Hematopoietic multipotent progenitor cell (in vitro differentiated cells): Measurements from ENCODE around the gene MSI2. TPM values are rescaled to one million over a fixed set of nuclear protein-coding genes. Genes with fewer than 3 reads are reported as not detected.
"Not testable (repeated sequence)": the region's sequence is repeated elsewhere in the genome, so short reads cannot be mapped to it uniquely, and the experiment has no call there.

Experiments used
- DNase-seq, 3 donors: peaks; one replicate each; pipeline ENCODE4 v3.0.0-alpha.2; 2011 to 2015; ENCODE audit warnings: low read depth in 2 of 3, low spot score in 2 of 3
- total RNA-seq: library from RNA; depleted of rRNA; stranded (reverse); fragments of >200 nt; gene quantifications from one replicate; pipeline ENCODE4 v1.2.3, GENCODE V29; 2012

MSI2 gene
- total RNA-seq, 1 donor, result 241 TPM

- DNase-seq, result peak in 2 of 3 donors; percentile 64 to 69
Measured at GRCh38 chr17:57288773-57289121, 32.4 kb downstream of the MSI2 start.

GRCh38 chr17:57289130-57289529, 32.8 kb downstream of the MSI2 start:
- DNase-seq, result no peak

- no peak for DNase-seq
Measured at GRCh38 chr17:57289613-57290012, 33.3 kb downstream of the MSI2 start.

- no peak for DNase-seq
Measured at GRCh38 chr17:57290981-57291380, 34.7 kb downstream of the MSI2 start.

GRCh38 chr17:57292091-57292490, 35.8 kb downstream of the MSI2 start:
- DNase-seq, result no peak

GRCh38 chr17:57293077-57293476, 36.8 kb downstream of the MSI2 start:
- DNase-seq, result no peak

GRCh38 chr17:57294101-57294500, 37.8 kb downstream of the MSI2 start:
- no peak for DNase-seq

- DNase-seq, result peak in 2 of 3 donors; percentile 51 to 54
Measured at GRCh38 chr17:57294629-57295501, 38.5 kb downstream of the MSI2 start.

- peak in 2 of 3 donors; percentile 58 to 62 for DNase-seq
Measured at GRCh38 chr17:57295526-57296023, 39.3 kb downstream of the MSI2 start.

- DNase-seq, result no peak
Measured at GRCh38 chr17:57296231-57296630, 39.9 kb downstream of the MSI2 start.

- no peak for DNase-seq
Measured at GRCh38 chr17:57299176-57299575, 42.9 kb downstream of the MSI2 start.

- not testable (repeated sequence) for DNase-seq
Measured at GRCh38 chr17:57300592-57300991, 44.3 kb downstream of the MSI2 start.

GRCh38 chr17:57302690-57303465, 46.6 kb downstream of the MSI2 start:
- DNase-seq, result no peak

GRCh38 chr17:57305144-57305728, 48.9 kb downstream of the MSI2 start:
- DNase-seq, result no peak

- no peak for DNase-seq
Measured at GRCh38 chr17:57305908-57306504, 49.7 kb downstream of the MSI2 start.

GRCh38 chr17:57308543-57309186, 52.3 kb downstream of the MSI2 start:
- DNase-seq, result no peak

GRCh38 chr17:57309479-57309878, 53.2 kb downstream of the MSI2 start:
- DNase-seq, result no peak

- DNase-seq, result no peak
Measured at GRCh38 chr17:57311281-57312216, 55.2 kb downstream of the MSI2 start.

- DNase-seq, result no peak
Measured at GRCh38 chr17:57312242-57312641, 55.9 kb downstream of the MSI2 start.
